ENCODE data around the gene NUP210L. TPM values are rescaled to one million over a fixed set of nuclear protein-coding genes. Genes with fewer than 3 reads are reported as not detected.

The NUP210L gene
- total RNA-seq, 5 donors from 2014 or later (not counting 1 experiment from before 2014, with no cell fraction given): 0.10 to 0.35 (median 0.18) TPM

DNA sequence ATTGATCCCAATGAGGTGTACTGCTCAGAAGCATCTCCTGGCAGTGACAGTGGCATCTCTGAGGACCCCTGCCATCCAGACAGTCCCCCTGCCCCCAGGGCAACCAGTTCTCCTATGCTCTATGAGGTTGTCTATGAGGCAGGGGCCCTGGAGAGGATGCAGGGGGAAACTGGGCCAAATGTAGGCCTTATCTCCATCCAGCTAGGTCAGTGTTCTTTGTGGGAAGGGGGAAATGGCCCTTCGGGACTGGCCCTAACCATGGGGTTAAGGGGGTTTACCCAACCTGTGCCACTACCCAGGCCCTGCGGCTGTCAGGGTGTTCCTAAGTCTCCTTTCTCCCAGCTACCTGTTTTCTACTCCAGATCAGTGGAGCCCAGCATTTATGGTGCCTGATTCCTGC is 185.9 kb downstream of the NUP210L start:
- Histone ChIP-seq H3K27me3 (replicated peaks in 1 of 2; ENCODE audit: control insufficient read depth in 2 of 2, extremely low read depth in 1 of 2, insufficient read depth in 2 of 2, low read length in 1 of 2) (no peaks in the 10 kb centered on the region), H3K4me3 (ENCODE audit: control insufficient read depth in 1 of 2, extremely low read depth in 1 of 2, low read length in 1 of 2) (no peak overlapping the region), H3K9me3 (no peaks in the 10 kb centered on the region), H3K36me3 (ENCODE audit: control insufficient read depth in 2 of 2, extremely low read depth in 1 of 2, insufficient read depth in 1 of 2, low read length in 1 of 2) (peaks cover 6 to 18% of the 10 kb centered on the region in 2 donors), H3K4me1 (ENCODE audit: control insufficient read depth in 1 of 2, extremely low read depth in 1 of 2, insufficient read depth in 2 of 2, low read length in 2 of 2) (peaks cover 12 to 39% of the 10 kb centered on the region in 2 experiments), H3K27ac (ENCODE audit: low read length) (no peak overlapping the region)
- Mint-ChIP-seq H3K4me1 (peaks cover 34 to 62% (median 45%) of the 10 kb centered on the region in 3 donors), H3K27me3 (no peaks in the 10 kb centered on the region), H3K9me3 (no peaks in the 10 kb centered on the region), H3K4me3 (peak overlapping the region in 1 of 3 donors; percentile 24), H3K36me3 (peaks cover 1% of the 10 kb centered on the region), H3K27ac (peak overlapping the region; percentile 78 to 86)
- POLR2A ChIA-PET: no interaction called here
- DNase-seq: no peak
- 76% methylated on average over 2 of the region's 2 CpGs for WGBS (ENCODE audit: insufficient coverage)
- CTCF ChIA-PET: interaction anchor here in 1 of 2 donors (0.6 to 3.8 kb wide), 3 partner anchors 8 to 63 kb away, joined by 5 to 23 read pairs (median 9); partner anchors contain the start of genes CRTC2 and JTB
- ATAC-seq (replicated peaks in 1 of 4): no peak

GRCh38 chr1:153968408-153968807 is 186.5 kb downstream of the NUP210L start:
- no peak for ATAC-seq (replicated peaks in 1 of 4)
- Histone ChIP-seq H3K36me3 (ENCODE audit: control insufficient read depth in 2 of 2, extremely low read depth in 1 of 2, insufficient read depth in 1 of 2, low read length in 1 of 2) (peaks cover 0 to 13% of the 10 kb centered on the region in 2 donors), H3K27me3 (replicated peaks in 1 of 2; ENCODE audit: control insufficient read depth in 2 of 2, extremely low read depth in 1 of 2, insufficient read depth in 2 of 2, low read length in 1 of 2) (no peaks in the 10 kb centered on the region), H3K27ac (ENCODE audit: low read length) (peak overlapping the region; percentile 82), H3K4me3 (ENCODE audit: control insufficient read depth in 1 of 2, extremely low read depth in 1 of 2, low read length in 1 of 2) (no peak overlapping the region), H3K4me1 (ENCODE audit: control insufficient read depth in 1 of 2, extremely low read depth in 1 of 2, insufficient read depth in 2 of 2, low read length in 2 of 2) (peaks cover 12 to 42% of the 10 kb centered on the region in 2 experiments), H3K9me3 (no peaks in the 10 kb centered on the region)
- peaks cover 40 to 64% (median 51%) of the 10 kb centered on the region in 3 donors for H3K4me1 Mint-ChIP-seq
- H3K4me3 Mint-ChIP-seq: peak overlapping the region in 2 of 3 donors; percentile 24 to 92
- WGBS (ENCODE audit: insufficient coverage): 72% methylated on average over 11 of the region's 13 CpGs
- no peaks in the 10 kb centered on the region for H3K36me3 Mint-ChIP-seq
- DNase-seq: no peak
- ChIA-PET POLR2A (interaction anchor here (0.5 to 2.2 kb wide), 6 partner anchors 8 to 193 kb away, joined by 4 to 8 read pairs (median 6); partner anchors contain the start of genes JTB (in 2 of the 2) and SLC27A3 (in 1 of the 2)), CTCF (interaction anchor here in 1 of 2 donors (1.5 to 3.8 kb wide), 4 partner anchors 9 to 23 kb away, joined by 9 to 23 read pairs (median 10); partner anchors contain the start of genes CRTC2, DENND4B, JTB and RAB13)
- no peaks in the 10 kb centered on the region for H3K9me3 Mint-ChIP-seq
- no peaks in the 10 kb centered on the region for H3K27me3 Mint-ChIP-seq
- H3K27ac Mint-ChIP-seq: peak overlapping the region; percentile 78 to 98

DNA sequence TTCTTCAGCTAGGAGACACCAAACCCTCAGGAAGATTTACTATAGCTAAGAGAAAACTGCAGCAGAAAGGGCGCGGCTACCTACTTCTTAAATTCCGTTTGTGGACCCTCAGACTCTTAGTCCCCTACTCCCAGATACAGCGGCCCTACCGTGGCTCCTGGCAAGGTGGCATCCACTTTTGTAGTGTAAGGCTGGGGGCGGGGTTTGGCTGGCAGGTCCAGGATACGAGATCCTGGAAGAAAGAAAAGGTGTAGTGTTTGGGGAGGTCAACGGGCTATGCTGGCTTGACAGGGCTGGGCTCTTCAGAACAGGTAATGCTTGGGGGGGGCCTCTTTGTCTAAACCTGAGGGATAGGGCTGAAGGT is 186.9 kb downstream of the NUP210L start:
- Mint-ChIP-seq H3K4me3 (peak overlapping the region; percentile 86 to 95 (median 92)), H3K27ac (peak overlapping the region; percentile 97 to 98), H3K36me3 (no peaks in the 10 kb centered on the region), H3K4me1 (peaks cover 42 to 65% (median 52%) of the 10 kb centered on the region in 3 donors), H3K27me3 (no peaks in the 10 kb centered on the region), H3K9me3 (no peaks in the 10 kb centered on the region)
- POLR2A ChIA-PET: interaction anchor here (0.5 to 2.2 kb wide), 8 partner anchors 9 to 322 kb away, joined by 3 to 8 read pairs (median 5); partner anchors contain the start of genes JTB (in 2 of the 2) and SLC27A3 (in 1 of the 2)
- CTCF ChIA-PET: interaction anchor here in 1 of 2 donors (1.0 to 3.8 kb wide), 6 partner anchors 9 to 23 kb away, joined by 4 to 23 read pairs (median 9); partner anchors contain the start of genes CRTC2, DENND4B, JTB and RAB13
- 26% methylated on average over 3 of the region's 8 CpGs for WGBS (ENCODE audit: insufficient coverage)
- H3K9me3 ChIP-seq: no peaks in the 10 kb centered on the region
- peaks cover 0 to 9% of the 10 kb centered on the region in 2 donors for H3K36me3 ChIP-seq (ENCODE audit: control insufficient read depth in 2 of 2, extremely low read depth in 1 of 2, insufficient read depth in 1 of 2, low read length in 1 of 2)
- H3K27me3 ChIP-seq (replicated peaks in 1 of 2; ENCODE audit: control insufficient read depth in 2 of 2, extremely low read depth in 1 of 2, insufficient read depth in 2 of 2, low read length in 1 of 2): no peaks in the 10 kb centered on the region
- ATAC-seq (replicated peaks in 1 of 4): no peak
- DNase-seq: no peak
- peak overlapping the region; percentile 82 for H3K27ac ChIP-seq (ENCODE audit: low read length)
- H3K4me1 ChIP-seq (ENCODE audit: control insufficient read depth in 1 of 2, extremely low read depth in 1 of 2, insufficient read depth in 2 of 2, low read length in 2 of 2): peaks cover 14 to 46% of the 10 kb centered on the region in 2 experiments
- peak overlapping the region; percentile 78 to 91 for H3K4me3 ChIP-seq (ENCODE audit: control insufficient read depth in 1 of 2, extremely low read depth in 1 of 2, low read length in 1 of 2)

GRCh38 chr1:153967107-153967999 is 187.5 kb downstream of the NUP210L start, which contains the start of gene CREB3L4:
TSS of gene CREB3L4 (plus strand) at chr1:153967902. CDS start at chr1:153968526, 624 bp downstream.
- DNase-seq (peak; percentile 69 to 94 (median 84)), ATAC-seq (replicated peaks in 1 of 4) (peak; percentile 85 to 87 (median 86))
- peak within 1 kb of the TSS; percentile 82 for H3K27ac ChIP-seq (ENCODE audit: low read length)
- peak within 1 kb of the TSS; percentile 86 to 95 (median 92) for H3K4me3 Mint-ChIP-seq
- peak within 1 kb of the TSS; percentile 78 to 91 for H3K4me3 ChIP-seq (ENCODE audit: control insufficient read depth in 1 of 2, extremely low read depth in 1 of 2, low read length in 1 of 2)
- POLR2A ChIA-PET: interaction anchor here (0.5 to 2.2 kb wide), 9 partner anchors 10 to 322 kb away, joined by 3 to 8 read pairs (median 5); partner anchors contain the start of genes JTB (in 2 of the 2) and SLC27A3 (in 1 of the 2)
- H3K27ac Mint-ChIP-seq: peak within 1 kb of the TSS; percentile 97 to 98
- H3K9me3 ChIP-seq: no peaks in the 10 kb centered on the region
- no peaks in the 10 kb centered on the region for H3K9me3 Mint-ChIP-seq
- under 1% methylated on average over 59 of the region's 60 CpGs for WGBS (ENCODE audit: insufficient coverage)
- peaks cover 20 to 53% of the 10 kb centered on the region in 2 experiments for H3K4me1 ChIP-seq (ENCODE audit: control insufficient read depth in 1 of 2, extremely low read depth in 1 of 2, insufficient read depth in 2 of 2, low read length in 2 of 2)
- no peaks in the 10 kb centered on the region for H3K36me3 Mint-ChIP-seq
- no peaks in the 10 kb centered on the region for H3K27me3 Mint-ChIP-seq
- CTCF ChIA-PET: interaction anchor here (0.5 to 3.8 kb wide), 7 partner anchors 9 to 24 kb away, joined by 3 to 23 read pairs (median 9); partner anchors contain the start of genes JTB (in 2 of the 2), CRTC2 (in 1 of the 2), DENND4B (in 1 of the 2) and RAB13 (in 1 of the 2)
- no peaks in the 10 kb centered on the region for H3K27me3 ChIP-seq (replicated peaks in 1 of 2; ENCODE audit: control insufficient read depth in 2 of 2, extremely low read depth in 1 of 2, insufficient read depth in 2 of 2, low read length in 1 of 2)
- H3K4me1 Mint-ChIP-seq: peaks cover 48 to 67% (median 53%) of the 10 kb centered on the region in 3 donors
- H3K36me3 ChIP-seq (ENCODE audit: control insufficient read depth in 2 of 2, extremely low read depth in 1 of 2, insufficient read depth in 1 of 2, low read length in 1 of 2): peaks cover 0 to 2% of the 10 kb centered on the region in 2 donors

DNA sequence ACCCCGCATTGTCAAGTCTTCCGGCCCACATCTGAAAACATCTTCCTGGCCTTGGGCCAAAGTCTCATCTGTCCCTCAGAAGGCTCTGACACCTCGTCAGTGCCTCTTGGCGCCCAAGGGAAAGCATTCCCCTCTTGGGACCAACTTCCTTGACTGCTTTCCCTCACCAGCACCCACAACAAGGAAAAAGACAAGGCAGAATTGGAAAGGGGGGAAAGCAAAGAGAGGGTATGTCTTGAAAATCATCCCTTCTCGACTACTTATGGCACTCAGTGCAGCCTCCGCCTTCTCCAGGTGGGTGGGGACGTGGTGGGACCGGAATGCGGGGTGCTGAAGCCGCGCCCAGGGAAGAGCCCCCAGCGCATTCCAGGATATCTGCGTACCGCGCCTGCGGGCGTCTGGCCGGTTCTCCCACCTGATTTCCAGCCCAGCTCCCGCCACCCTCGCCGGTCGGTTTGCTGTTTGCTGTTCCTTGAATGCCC is 191.0 kb downstream of the NUP210L start:
- H3K9me3 Mint-ChIP-seq: no peaks in the 10 kb centered on the region
- H3K27me3 Mint-ChIP-seq: no peaks in the 10 kb centered on the region
- POLR2A ChIA-PET: interaction anchor here (0.6 to 1.0 kb wide), 5 partner anchors 13 to 1952 kb away, joined by 3 to 7 read pairs (median 3); no protein-coding TSS in a partner anchor
- DNase-seq (peak in 2 of 35 experiments; percentile 16 to 33), ATAC-seq (replicated peaks in 1 of 4) (peak in 2 of 4 experiments; percentile 0 to 7)
- CTCF ChIA-PET: interaction anchor here in 1 of 2 donors (0.6 to 2.0 kb wide), 4 partner anchors 13 to 167 kb away, joined by 3 to 11 read pairs (median 5); partner anchors contain the start of genes DENND4B and JTB
- H3K27ac ChIP-seq (ENCODE audit: low read length): peak overlapping the region; percentile 90
- 9% methylated on average over 16 of the region's 22 CpGs for WGBS (ENCODE audit: insufficient coverage)
- peaks cover 0 to 7% of the 10 kb centered on the region in 2 donors for H3K36me3 ChIP-seq (ENCODE audit: control insufficient read depth in 2 of 2, extremely low read depth in 1 of 2, insufficient read depth in 1 of 2, low read length in 1 of 2)
- H3K4me1 ChIP-seq (ENCODE audit: control insufficient read depth in 1 of 2, extremely low read depth in 1 of 2, insufficient read depth in 2 of 2, low read length in 2 of 2): peaks cover 20 to 57% of the 10 kb centered on the region in 2 experiments
- H3K4me1 Mint-ChIP-seq: peaks cover 54 to 72% (median 56%) of the 10 kb centered on the region in 3 donors
- peak overlapping the region; percentile 72 to 92 for H3K4me3 ChIP-seq (ENCODE audit: control insufficient read depth in 1 of 2, extremely low read depth in 1 of 2, low read length in 1 of 2)
- no peaks in the 10 kb centered on the region for H3K27me3 ChIP-seq (replicated peaks in 1 of 2; ENCODE audit: control insufficient read depth in 2 of 2, extremely low read depth in 1 of 2, insufficient read depth in 2 of 2, low read length in 1 of 2)
- no peaks in the 10 kb centered on the region for H3K36me3 Mint-ChIP-seq
- H3K4me3 Mint-ChIP-seq: peak overlapping the region; percentile 83 to 90 (median 87)
- H3K27ac Mint-ChIP-seq: peak overlapping the region; percentile 94
- H3K9me3 ChIP-seq: no peaks in the 10 kb centered on the region

Measured in T-cell (primary cell).